B cell (primary cell): ENCODE data around the gene ADAMTSL2.

ENCODE experiments used
- CTCF ChIP-seq: fragments of 200-600 bp; IDR thresholded peaks from one replicate; pipeline ENCODE4 v1.8.0; 2022; ENCODE audit warnings: antibody characterized with exemption, mild to moderate bottlenecking
- EZH2 ChIP-seq: IDR thresholded peaks from 2 replicates; pipeline ENCODE4 v1.6.1; 2012; ENCODE audit warnings: borderline replicate concordance, low read depth, mild to moderate bottlenecking, moderate library complexity, low read length; ENCODE audit not compliant: insufficient read depth, poor library complexity, severe bottlenecking

GRCh38 chr9:133529874-133530273, 4.6 kb upstream of the ADAMTSL2 start:
- TF ChIP-seq CTCF (no peak), EZH2 (no peak)
